GM18951 (cell line): Measurements from ENCODE around the gene C1orf115.
"Not testable (repeated sequence)": the region's sequence is repeated elsewhere in the genome, so short reads cannot be mapped to it uniquely, and the experiment has no call there.

Source experiments
- POLR2A ChIP-seq: IDR thresholded peaks from 4 replicates; pipeline ENCODE4 v1.6.1; 2011; ENCODE audit warnings: mild to moderate bottlenecking; ENCODE audit not compliant: insufficient read length, insufficient read depth; ENCODE audit errors: extremely low read depth
- in situ Hi-C: fragments of 300-500 bp; cut with MboI; formaldehyde crosslinking; loops from one replicate; pipeline ENCODE4 v1.12.0; 2022; ENCODE audit warnings: low sequenced_read_pairs, mixed read lengths, inconsistent platforms; ENCODE audit not compliant: unreplicated experiment

Gene C1orf115

DNA sequence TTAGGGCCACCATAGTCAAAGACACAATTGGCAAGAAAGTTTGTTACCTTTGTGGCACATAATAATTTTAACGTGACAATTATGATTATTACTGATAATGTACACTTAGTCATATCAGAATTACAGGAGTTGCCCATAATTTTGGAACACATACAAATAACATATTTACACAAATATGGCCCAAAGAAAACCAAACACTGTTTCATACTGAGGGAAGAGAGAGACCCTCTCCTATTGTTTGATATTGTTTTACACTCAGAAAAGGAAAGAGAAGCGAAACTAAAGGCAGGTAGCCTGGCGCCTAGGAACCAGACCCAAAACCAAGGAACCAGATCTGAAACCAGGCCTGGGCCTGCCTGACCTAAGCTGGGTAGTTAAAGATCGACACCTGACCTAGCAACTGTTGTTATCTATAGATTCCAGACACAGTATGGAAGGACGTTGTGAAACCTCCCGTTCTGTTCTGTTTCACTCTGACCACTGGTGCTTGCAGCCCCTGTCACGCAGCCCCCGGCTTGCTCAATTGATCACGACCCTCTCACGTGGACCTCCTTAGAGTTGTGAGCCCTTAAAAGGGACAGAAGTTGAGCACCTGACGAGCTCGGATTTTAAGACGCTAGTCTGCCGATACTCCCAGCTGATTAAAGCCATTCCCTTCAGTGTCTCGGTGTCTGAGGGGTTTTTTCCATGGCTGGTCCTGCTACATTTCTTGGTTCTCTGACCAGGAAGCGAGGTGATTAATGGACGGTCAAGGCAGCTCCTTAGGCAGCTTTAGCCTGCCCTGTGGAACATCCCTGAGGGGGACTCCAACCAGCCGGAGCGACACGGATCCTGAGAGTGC lies 27.9 kb downstream of the C1orf115 start:
- in situ Hi-C loops, result no loop called here
- peak; percentile 17 for TF ChIP-seq POLR2A

DNA sequence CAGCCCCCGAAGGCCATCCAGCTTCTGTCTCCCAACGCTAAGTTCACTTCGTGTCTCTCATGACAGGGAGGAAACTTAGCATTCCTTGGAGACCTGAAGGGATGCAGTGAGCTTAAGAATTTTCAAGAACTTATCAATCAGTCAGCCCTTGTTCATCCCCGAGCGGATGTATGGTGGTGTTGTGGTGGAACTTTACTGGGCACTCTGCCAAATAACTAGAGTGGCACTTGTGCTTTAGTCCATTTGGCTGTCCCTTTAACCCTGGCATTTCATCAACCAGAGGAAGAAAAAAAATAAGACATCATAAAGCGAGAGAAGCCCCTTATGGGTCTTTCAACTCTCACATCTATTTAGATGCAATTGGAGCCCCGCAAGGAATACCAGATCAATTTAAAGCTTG lies 31.1 kb downstream of the C1orf115 start:
- in situ Hi-C loops, result not testable (repeated sequence)

DNA sequence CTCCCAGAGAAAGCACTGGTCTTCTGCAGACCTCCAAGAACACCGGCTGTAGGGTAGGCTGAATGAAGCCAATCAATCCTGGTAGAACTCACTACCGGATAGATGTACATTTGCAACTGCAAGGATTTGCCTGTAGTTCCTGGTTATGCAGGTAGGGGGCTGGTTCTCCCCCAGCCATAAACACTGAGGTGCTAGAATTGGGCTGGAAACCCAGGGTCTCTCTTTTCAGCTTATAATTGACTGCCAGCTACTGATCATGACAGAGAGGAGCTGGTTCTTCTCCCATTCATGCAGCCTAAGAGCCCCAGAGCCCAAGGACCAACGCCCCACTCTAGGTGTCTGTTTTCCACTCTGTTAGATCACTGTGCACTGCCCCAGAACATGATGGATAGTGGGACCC lies 36.5 kb downstream of the C1orf115 start:
- in situ Hi-C loops, result no loop called here
- no peak for TF ChIP-seq POLR2A

DNA sequence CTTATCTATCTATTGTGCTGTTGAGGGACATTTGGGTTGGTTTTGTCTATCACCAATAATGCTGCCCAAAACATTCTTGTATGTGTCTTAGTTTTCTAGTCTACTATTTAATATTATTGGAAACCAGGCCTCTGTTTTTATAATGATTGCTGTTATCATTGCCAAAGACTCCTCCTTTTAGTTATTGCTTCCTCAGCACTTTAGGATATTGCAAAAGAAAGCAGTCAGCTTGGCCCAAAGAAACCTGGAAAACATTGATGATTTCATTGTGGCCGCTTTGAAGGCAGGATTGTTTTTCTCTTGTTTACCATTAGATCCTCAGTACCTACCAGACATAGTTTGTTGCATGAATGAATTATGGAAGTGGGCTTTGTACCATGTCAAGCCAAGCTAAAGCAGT lies 37.4 kb downstream of the C1orf115 start:
- in situ Hi-C loops, result no loop called here
- no peak for TF ChIP-seq POLR2A

DNA sequence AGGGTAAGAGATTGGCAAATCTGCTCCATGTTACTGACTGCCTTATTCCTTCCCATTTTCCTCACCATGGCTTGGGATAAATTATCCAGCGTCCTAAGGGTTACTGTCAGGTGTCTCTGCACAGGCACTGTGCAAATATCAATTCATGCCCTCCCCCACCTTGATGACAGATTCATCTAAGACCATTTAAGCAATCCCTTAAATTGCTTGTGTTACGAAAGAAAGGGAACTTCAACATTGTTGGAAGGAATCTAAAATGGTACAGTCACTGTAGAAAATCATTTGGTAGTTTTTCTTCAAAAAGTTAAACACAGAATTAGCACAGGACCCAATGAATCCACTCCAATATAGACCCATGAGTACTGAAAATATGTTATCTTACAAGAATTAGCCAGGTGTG lies 40.3 kb downstream of the C1orf115 start:
- in situ Hi-C loops, result no loop called here
- no peak for TF ChIP-seq POLR2A

DNA sequence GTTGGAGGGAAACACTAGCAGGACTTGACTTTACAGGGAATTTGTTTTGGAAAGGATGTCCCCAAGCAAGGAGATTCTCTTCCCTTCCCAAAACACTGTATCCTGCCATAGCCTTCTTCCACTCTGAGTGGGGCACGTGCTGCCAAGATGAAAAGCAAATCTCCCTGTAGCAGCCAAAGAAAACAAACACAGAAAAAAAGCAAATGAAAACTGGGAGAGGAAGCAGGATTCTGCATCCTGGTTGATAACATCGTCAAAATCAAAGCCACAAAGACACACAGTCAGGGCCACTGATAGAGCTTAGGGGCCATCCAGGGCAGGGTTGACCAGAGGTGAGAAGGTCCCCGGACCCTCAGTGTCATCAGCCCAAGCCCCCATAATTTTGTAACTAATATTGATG lies 42.0 kb downstream of the C1orf115 start:
- in situ Hi-C loops, result no loop called here
- no peak for TF ChIP-seq POLR2A

DNA sequence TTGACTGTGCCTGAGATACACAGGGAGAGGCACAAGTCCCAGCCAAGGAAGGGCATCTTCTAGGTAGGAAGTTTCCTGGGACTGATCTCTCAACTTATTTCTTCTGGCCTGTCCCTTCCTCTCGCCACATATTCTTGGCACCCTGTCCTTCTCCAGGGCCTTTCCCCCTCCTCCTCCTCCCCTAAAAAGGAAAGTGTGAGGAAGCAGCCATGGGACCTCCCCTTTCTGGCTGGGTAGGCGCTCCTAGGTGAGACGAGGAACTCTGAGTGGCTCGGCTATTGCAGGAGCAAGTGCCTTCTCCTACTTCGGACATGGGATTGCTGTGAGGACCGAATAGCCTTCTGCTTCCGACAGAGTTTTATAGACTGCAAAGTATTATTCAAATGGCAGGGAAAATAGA lies 42.5 kb downstream of the C1orf115 start:
- in situ Hi-C loops, result no loop called here
- TF ChIP-seq POLR2A, result no peak

DNA sequence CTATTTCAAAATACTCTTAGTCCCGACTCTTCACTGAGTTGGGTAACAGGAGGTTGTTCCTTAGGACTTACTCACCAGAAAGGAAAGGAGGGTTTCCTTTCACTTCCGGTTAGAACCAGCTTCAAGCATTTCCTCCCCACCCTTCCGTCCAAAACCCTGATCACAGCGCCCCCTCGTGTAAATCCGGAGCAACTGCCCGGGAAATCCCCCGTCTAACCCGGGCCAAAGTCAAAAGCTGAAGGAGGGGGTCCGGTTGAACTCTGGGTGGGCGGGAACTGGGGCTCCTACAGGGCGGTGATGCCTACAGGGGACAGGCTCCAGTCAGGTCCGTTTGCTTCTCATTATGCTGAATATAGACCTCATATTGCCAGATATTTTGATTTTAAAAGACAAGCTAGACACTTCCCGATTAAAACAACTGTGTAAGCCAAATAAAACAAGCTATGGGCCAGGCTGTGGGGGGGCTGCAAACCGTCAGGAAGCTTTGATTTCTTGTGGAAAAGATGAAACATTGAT lies 43.0 kb downstream of the C1orf115 start:
- no peak for TF ChIP-seq POLR2A
- in situ Hi-C loops, result no loop called here

DNA sequence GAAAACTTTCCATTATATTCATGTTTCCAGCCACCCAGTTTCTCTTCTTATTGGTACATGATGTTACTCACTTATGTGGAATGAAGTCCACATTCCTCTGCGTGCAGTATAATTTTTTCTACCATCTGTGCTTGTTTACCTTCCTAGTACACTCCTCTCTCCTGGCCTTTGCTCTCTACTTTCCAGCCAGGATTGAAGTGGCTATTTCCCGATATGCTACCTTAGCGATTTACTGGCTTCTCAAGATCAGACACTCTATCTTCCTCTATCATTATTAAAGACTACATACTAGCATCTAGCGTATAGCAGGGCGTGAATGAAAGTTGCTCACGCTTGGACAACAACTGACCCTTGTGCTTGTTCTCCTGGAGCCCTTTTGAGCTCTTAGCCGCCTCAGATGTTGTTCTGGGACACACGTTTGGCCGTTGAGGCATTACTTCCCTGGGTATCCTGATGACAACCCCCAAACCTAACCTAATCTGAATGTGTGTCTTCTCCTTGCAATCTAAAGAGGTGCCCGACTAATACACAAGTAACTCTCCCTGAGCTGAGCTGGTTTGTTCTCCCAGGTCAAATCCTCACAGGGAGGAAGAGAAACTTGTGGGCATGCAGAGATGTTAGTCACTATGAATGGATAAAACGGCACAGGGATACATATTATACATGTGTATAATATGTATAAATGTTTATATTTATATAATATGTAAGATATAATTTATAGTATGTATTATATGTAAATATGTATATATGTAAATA lies 44.6 kb downstream of the C1orf115 start:
- in situ Hi-C loops, result no loop called here
- no peak for TF ChIP-seq POLR2A

DNA sequence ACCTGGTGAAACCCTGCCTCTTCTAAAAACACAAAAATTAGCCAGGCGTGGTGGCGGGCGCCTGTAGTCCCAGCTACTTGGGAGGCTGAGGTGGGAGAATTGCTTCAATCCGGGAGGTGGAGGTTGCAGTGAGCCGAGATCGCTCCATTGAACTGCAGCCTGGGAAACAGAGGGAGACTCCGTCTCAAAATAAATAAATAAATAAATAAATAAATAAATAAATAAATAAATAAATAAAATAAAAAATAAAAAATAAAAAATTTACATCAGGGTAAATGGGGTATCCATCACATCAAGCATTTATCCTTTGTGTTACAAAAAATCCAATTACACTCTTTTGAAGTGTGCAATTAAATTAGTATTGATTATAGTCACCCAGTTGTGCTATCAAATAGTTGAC lies 46.1 kb downstream of the C1orf115 start:
- in situ Hi-C loops, result not testable (repeated sequence)

DNA sequence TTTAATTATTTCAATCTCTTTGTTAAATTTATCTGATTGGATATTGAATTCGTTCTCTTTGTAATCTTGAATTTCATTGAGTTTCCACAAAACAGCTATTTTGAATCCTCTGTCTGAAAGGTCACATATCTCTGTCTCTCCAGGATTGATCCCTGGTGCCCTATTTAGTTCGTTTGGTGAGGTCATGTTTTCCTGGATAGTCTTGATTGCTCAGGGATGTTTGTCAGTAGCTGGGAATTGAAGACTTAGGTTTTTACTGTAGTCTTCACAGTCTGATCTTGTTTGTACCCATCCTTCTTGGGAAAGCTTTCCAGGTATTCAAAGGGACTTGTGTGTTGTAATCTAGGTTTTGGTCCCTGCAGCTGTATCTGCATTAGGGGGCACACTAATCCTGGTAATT lies 51.2 kb downstream of the C1orf115 start:
- in situ Hi-C loops, result no loop called here
- no peak for TF ChIP-seq POLR2A

DNA sequence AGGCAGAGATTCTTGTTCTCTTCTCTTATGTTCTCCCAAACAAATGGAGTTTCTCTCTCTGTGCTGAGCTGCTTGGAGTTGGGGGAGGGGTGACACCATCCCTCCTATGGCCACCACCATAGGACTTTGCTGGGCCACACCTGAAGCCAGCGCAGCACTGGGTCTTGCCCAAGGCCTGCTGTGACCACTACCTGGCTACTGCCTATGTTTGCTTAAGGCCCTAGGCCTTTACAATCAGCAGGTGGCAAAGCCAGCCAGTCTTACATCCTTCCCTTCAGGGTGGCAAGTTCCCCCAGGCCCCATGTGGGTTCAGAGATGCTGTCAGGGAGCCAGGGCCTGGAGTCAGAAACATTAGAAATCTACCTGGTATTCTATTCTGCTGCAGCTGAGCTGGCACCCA lies 51.7 kb downstream of the C1orf115 start:
- no peak for TF ChIP-seq POLR2A
- in situ Hi-C loops, result no loop called here

DNA sequence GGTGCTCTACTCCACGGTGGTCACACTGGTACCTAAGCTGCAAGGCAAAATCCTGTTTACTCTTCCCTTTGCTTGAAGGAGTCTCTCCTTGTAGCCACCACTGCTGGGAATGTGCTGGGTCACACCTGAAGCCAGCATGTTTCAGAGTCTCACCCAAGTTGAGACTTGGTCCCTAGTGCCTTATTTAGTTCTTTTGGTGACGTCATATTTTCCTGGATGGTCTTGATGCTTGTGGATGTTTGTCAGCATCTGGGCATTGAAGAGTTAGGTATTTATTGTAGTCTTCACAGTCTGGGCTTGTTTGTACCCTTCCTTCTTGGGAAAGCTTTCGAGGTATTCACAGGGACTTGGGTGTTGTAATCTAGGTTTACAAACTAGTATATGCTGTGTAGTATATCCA lies 52.4 kb downstream of the C1orf115 start:
- in situ Hi-C loops, result no loop called here
- no peak for TF ChIP-seq POLR2A

DNA sequence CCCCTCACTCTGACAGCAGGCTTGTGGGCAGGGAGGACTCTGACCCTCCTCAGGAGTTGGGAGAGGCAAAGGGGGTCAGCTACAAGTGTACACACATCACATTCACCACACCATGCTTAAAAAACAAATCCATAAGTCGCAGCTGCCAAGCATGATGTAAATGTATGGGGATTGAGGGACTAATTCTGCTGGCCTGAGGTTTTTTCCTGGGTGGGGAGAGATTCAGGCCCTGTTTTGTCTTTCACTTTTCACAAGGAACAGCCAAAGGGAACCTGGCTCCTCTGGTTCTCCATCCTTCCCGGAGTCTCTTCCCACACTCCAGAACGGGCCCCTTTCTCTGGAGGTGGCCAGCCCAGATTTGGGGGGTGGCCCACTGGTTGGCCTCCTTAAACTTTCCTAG lies 56.7 kb downstream of the C1orf115 start:
- TF ChIP-seq POLR2A, result no peak
- in situ Hi-C loops, result no loop called here
